GM19023 (cell line): ENCODE results near the gene NSG1.

Experiments
- ATAC-seq: cut with Tn5 transposase; IDR thresholded peaks from one replicate; pipeline ENCODE4 v1.9.1; 2021; ENCODE audit warnings: mild to moderate bottlenecking, moderate library complexity; ENCODE audit not compliant: unreplicated experiment

Gene NSG1

GRCh38 chr4:4395371-4395770 lies 8.5 kb downstream of the NSG1 start:
- no peak for ATAC-seq

- ATAC-seq: peak; percentile 79
These were observed 9.1 kb downstream of the NSG1 start for GRCh38 chr4:4395849-4396627.

- no peak for ATAC-seq
These were observed 9.9 kb downstream of the NSG1 start for GRCh38 chr4:4396628-4397440.

GRCh38 chr4:4397441-4397819 lies 10.5 kb downstream of the NSG1 start:
- no peak for ATAC-seq

GRCh38 chr4:4398430-4398829 lies 11.5 kb downstream of the NSG1 start:
- no peak for ATAC-seq

- no peak for ATAC-seq
These were observed 14.1 kb downstream of the NSG1 start for GRCh38 chr4:4401036-4401435.

- no peak for ATAC-seq
These were observed 16.1 kb downstream of the NSG1 start for GRCh38 chr4:4402966-4403365.

- ATAC-seq: no peak
These were observed 18.6 kb downstream of the NSG1 start for GRCh38 chr4:4405358-4405962.

GRCh38 chr4:4406455-4407298 lies 19.8 kb downstream of the NSG1 start:
- ATAC-seq: no peak

- ATAC-seq: no peak
These were observed 20.6 kb downstream of the NSG1 start for GRCh38 chr4:4407299-4408131.

GRCh38 chr4:4408132-4408523 lies 21.2 kb downstream of the NSG1 start:
- ATAC-seq: no peak

GRCh38 chr4:4408576-4409335 lies 21.9 kb downstream of the NSG1 start:
- no peak for ATAC-seq

GRCh38 chr4:4409416-4410115 lies 22.7 kb downstream of the NSG1 start:
- no peak for ATAC-seq

GRCh38 chr4:4410271-4410670 lies 23.4 kb downstream of the NSG1 start:
- ATAC-seq: no peak

GRCh38 chr4:4411906-4412305 lies 25.0 kb downstream of the NSG1 start:
- ATAC-seq: no peak

- ATAC-seq: no peak
These were observed 25.9 kb downstream of the NSG1 start for GRCh38 chr4:4412641-4413372.

GRCh38 chr4:4413373-4413725 lies 26.4 kb downstream of the NSG1 start:
- no peak for ATAC-seq

- no peak for ATAC-seq
These were observed 26.9 kb downstream of the NSG1 start for GRCh38 chr4:4413806-4414205.
